Measurements from ENCODE around the gene NTM.

DNA sequence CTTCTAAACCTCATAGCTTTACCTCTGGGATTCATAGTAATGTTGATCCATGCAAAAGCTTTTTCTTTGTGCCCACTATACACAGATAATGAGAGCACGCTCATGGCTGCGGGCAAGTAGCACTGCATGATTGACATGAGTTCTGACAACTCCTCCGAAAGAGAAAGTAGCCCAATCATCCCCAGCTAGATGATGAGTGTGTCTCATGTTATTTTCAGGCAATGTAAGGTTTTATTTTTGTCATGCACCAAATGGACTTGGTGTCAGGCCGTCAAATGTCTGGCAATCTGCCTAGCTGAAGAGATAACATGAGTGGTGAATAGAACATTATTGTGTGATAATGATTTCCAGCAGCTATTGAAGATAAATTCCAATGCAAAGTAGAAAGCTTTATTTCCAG, 662.6 kb downstream of the NTM start:
- TF ChIP-seq FOXP2 (optimal IDR thresholded peaks at IDR 0.05; ENCODE audit: control extremely low read depth, extremely low read length, insufficient read depth), result no peak
- no peak for TF ChIP-seq POLR2AphosphoS5 (IDR thresholded peaks at IDR 0.05; ENCODE audit: borderline replicate concordance, low read depth, low read length)
